Measurements from ENCODE around the gene DNAH10. TPM values are rescaled to one million over a fixed set of nuclear protein-coding genes. Genes with fewer than 3 reads are reported as not detected.
A peak's percentile ranks its signal among the peaks of the same experiment; 100 is the strongest.
"Not testable (repeated sequence)": the region's sequence is repeated elsewhere in the genome, so short reads cannot be mapped to it uniquely, and the experiment has no call there.

The DNAH10 gene
- polyA plus RNA-seq, 3 donors from 2014 or later = 0.02 to 0.24 (median 0.16) TPM

GRCh38 chr12:123907726-123908476 is 145.8 kb downstream of the DNAH10 start:
- no peak for DNase-seq
- Mint-ChIP-seq H3K9me3 (no peaks in the 10 kb centered on the region), H3K27me3 (ENCODE audit: low read depth in 3 of 3) (peaks cover 0 to 2% (median 2%) of the 10 kb centered on the region in 3 donors), H3K36me3 (no peaks in the 10 kb centered on the region), H3K4me3 (no peak overlapping the region), H3K27ac (peak overlapping the region in 1 of 6 donors; percentile 50), H3K4me1 (peaks cover 13 to 23% of the 10 kb centered on the region in 2 donors)

- H3K27me3 Mint-ChIP-seq (ENCODE audit: low read depth in 3 of 3) = peaks cover 0 to 2% (median 2%) of the 10 kb centered on the region in 3 donors
- H3K4me1 Mint-ChIP-seq = peaks cover 13 to 24% of the 10 kb centered on the region in 2 donors
- no peak for DNase-seq
- H3K36me3 Mint-ChIP-seq = no peaks in the 10 kb centered on the region
- H3K9me3 Mint-ChIP-seq = no peaks in the 10 kb centered on the region
- no peak overlapping the region for H3K4me3 Mint-ChIP-seq
- H3K27ac Mint-ChIP-seq = peak overlapping the region in 2 of 6 donors; percentile 57 to 72
Measured at GRCh38 chr12:123908884-123909725, 147.0 kb downstream of the DNAH10 start.

- H3K36me3 Mint-ChIP-seq = no peaks in the 10 kb centered on the region
- no peaks in the 10 kb centered on the region for H3K9me3 Mint-ChIP-seq
- peak overlapping the region in 1 of 5 donors; percentile 28 for H3K4me3 Mint-ChIP-seq
- H3K27me3 Mint-ChIP-seq (ENCODE audit: low read depth in 3 of 3) = peaks cover 0 to 2% (median 0%) of the 10 kb centered on the region in 3 donors
- peak overlapping the region; percentile 68 to 86 (median 78) for H3K27ac Mint-ChIP-seq
- H3K4me1 Mint-ChIP-seq = peaks cover 13 to 24% of the 10 kb centered on the region in 2 donors
- no peak for DNase-seq
Measured at GRCh38 chr12:123910057-123910456, 148.0 kb downstream of the DNAH10 start.

- H3K36me3 Mint-ChIP-seq = no peaks in the 10 kb centered on the region
- peak in 1 of 3 donors; percentile 3 for DNase-seq
- peaks cover 11 to 17% of the 10 kb centered on the region in 2 donors for H3K4me1 Mint-ChIP-seq
- no peaks in the 10 kb centered on the region for H3K9me3 Mint-ChIP-seq
- H3K27ac Mint-ChIP-seq = peak overlapping the region; percentile 68 to 86 (median 78)
- no peaks in the 10 kb centered on the region for H3K27me3 Mint-ChIP-seq (ENCODE audit: low read depth in 3 of 3)
- H3K4me3 Mint-ChIP-seq = peak overlapping the region in 2 of 5 donors; percentile 8 to 28
Measured at GRCh38 chr12:123910761-123911193, 148.7 kb downstream of the DNAH10 start.

GRCh38 chr12:123911672-123912409 is 149.7 kb downstream of the DNAH10 start:
- not testable (repeated sequence) for DNase-seq; H3K4me3 Mint-ChIP-seq; H3K27me3 Mint-ChIP-seq (ENCODE audit: low read depth in 3 of 3); H3K36me3 Mint-ChIP-seq; H3K27ac Mint-ChIP-seq; H3K9me3 Mint-ChIP-seq
- peaks cover 17 to 22% of the 10 kb centered on the region in 2 donors for H3K4me1 Mint-ChIP-seq

- Mint-ChIP-seq H3K36me3 (no peaks in the 10 kb centered on the region), H3K4me3 (no peak overlapping the region), H3K27ac (peak overlapping the region in 4 of 6 donors; percentile 13 to 51 (median 29)), H3K4me1 (peaks cover 24 to 27% of the 10 kb centered on the region in 2 donors), H3K9me3 (no peaks in the 10 kb centered on the region), H3K27me3 (ENCODE audit: low read depth in 3 of 3) (peaks cover 0 to 5% (median 0%) of the 10 kb centered on the region in 3 donors)
- no peak for DNase-seq
Measured at GRCh38 chr12:123912415-123913380, 150.6 kb downstream of the DNAH10 start.

GRCh38 chr12:123914726-123915333 is 152.7 kb downstream of the DNAH10 start:
- H3K4me1 Mint-ChIP-seq = peaks cover 26 to 27% of the 10 kb centered on the region in 2 donors
- no peak for DNase-seq
- peaks cover 0 to 5% (median 1%) of the 10 kb centered on the region in 3 donors for H3K27me3 Mint-ChIP-seq (ENCODE audit: low read depth in 3 of 3)
- no peaks in the 10 kb centered on the region for H3K9me3 Mint-ChIP-seq
- no peaks in the 10 kb centered on the region for H3K36me3 Mint-ChIP-seq
- no peak overlapping the region for H3K27ac Mint-ChIP-seq
- no peak overlapping the region for H3K4me3 Mint-ChIP-seq

- no peaks in the 10 kb centered on the region for H3K9me3 Mint-ChIP-seq
- H3K27me3 Mint-ChIP-seq (ENCODE audit: low read depth in 3 of 3) = peaks cover 0 to 5% (median 1%) of the 10 kb centered on the region in 3 donors
- peaks cover 16 to 18% of the 10 kb centered on the region in 2 donors for H3K4me1 Mint-ChIP-seq
- DNase-seq = peak; percentile 17 to 57 (median 42)
- H3K27ac Mint-ChIP-seq = peak overlapping the region in 4 of 6 donors; percentile 6 to 59 (median 30)
- H3K36me3 Mint-ChIP-seq = no peaks in the 10 kb centered on the region
- peak overlapping the region in 2 of 5 donors; percentile 24 to 34 for H3K4me3 Mint-ChIP-seq
Measured at GRCh38 chr12:123916729-123917128, 154.6 kb downstream of the DNAH10 start.

GRCh38 chr12:123917337-123917850 is 155.3 kb downstream of the DNAH10 start:
- peak overlapping the region in 1 of 6 donors; percentile 41 for H3K27ac Mint-ChIP-seq
- H3K27me3 Mint-ChIP-seq (ENCODE audit: low read depth in 3 of 3) = peaks cover 0 to 5% (median 1%) of the 10 kb centered on the region in 3 donors

GRCh38 chr12:123919980-123920360 is 157.9 kb downstream of the DNAH10 start:
- Mint-ChIP-seq H3K27ac (peak overlapping the region in 2 of 6 donors; percentile 9 to 21), H3K4me3 (no peak overlapping the region), H3K9me3 (no peaks in the 10 kb centered on the region), H3K4me1 (peaks cover 10 to 15% of the 10 kb centered on the region in 2 donors), H3K27me3 (ENCODE audit: low read depth in 3 of 3) (peaks cover 1 to 7% (median 6%) of the 10 kb centered on the region in 3 donors), H3K36me3 (no peaks in the 10 kb centered on the region)
- DNase-seq = no peak

More at GRCh38 chr12:123917337-123917850, 155.3 kb downstream of the DNAH10 start:
- no peak for DNase-seq
- Mint-ChIP-seq H3K9me3 (no peaks in the 10 kb centered on the region), H3K4me1 (peaks cover 16 to 18% of the 10 kb centered on the region in 2 donors), H3K36me3 (no peaks in the 10 kb centered on the region), H3K4me3 (no peak overlapping the region)

- no peak for DNase-seq
- no peak overlapping the region for H3K27ac Mint-ChIP-seq
- no peaks in the 10 kb centered on the region for H3K36me3 Mint-ChIP-seq
- peaks cover 0 to 2% of the 10 kb centered on the region in 2 donors for H3K4me1 Mint-ChIP-seq
- no peaks in the 10 kb centered on the region for H3K9me3 Mint-ChIP-seq
- no peak overlapping the region for H3K4me3 Mint-ChIP-seq
- peaks cover 1 to 6% (median 2%) of the 10 kb centered on the region in 3 donors for H3K27me3 Mint-ChIP-seq (ENCODE audit: low read depth in 3 of 3)
Measured at GRCh38 chr12:123923038-123923437, 160.9 kb downstream of the DNAH10 start.

GRCh38 chr12:123923927-123924326 is 161.8 kb downstream of the DNAH10 start:
- no peak overlapping the region for H3K27ac Mint-ChIP-seq
- H3K36me3 Mint-ChIP-seq = no peaks in the 10 kb centered on the region
- DNase-seq = no peak
- H3K9me3 Mint-ChIP-seq = no peaks in the 10 kb centered on the region
- H3K4me3 Mint-ChIP-seq = no peak overlapping the region
- no peaks in the 10 kb centered on the region for H3K4me1 Mint-ChIP-seq
- H3K27me3 Mint-ChIP-seq (ENCODE audit: low read depth in 3 of 3) = peaks cover 0 to 6% (median 2%) of the 10 kb centered on the region in 3 donors

Measured in immature natural killer cell (primary cell).